ENCODE results near the gene CAPN2. TPM values are rescaled to one million over a fixed set of nuclear protein-coding genes. Genes with fewer than 3 reads are reported as not detected.

Gene CAPN2
- total RNA-seq, 4 donors from 2014 or later = 193 to 505 (median 387) TPM

DNA sequence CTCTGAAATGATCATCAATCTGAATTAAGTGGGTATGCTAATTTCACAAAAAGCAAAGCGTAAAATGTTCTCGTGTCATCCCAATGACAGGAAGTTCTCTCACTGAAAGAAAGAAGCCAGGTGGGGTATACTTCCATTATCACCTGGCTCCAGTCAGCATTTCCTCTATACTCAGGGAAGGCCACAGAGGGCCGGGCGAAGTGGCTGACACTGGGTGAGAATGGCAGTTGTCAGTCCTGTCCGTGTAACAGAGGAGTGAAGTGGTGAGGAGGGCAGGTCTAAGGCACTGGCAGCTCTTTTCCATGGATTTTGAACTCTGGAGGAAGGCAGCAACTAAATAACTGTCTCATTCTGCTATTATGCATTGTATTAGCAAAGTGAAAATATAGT lies 60.4 kb downstream of the CAPN2 start:
- in situ Hi-C loops (cut with MboI; ENCODE audit: low pct_ligation_motif_present in 1 of 4, low pct_unique_long_range_greater_than_20kb in 1 of 4, low sequenced_read_pairs in 3 of 4) (no loop called here), intact Hi-C loops (cut with DNase I; ENCODE audit: low total_unique reads) (no loop called here)
- 83 to 94% methylated on average over 5 of the region's 5 CpGs for WGBS, 2 donors (ENCODE audit: low coverage in 1 of 2)
- Histone ChIP-seq H3K4me1 (peaks cover 0 to 17% (median 9%) of the 10 kb centered on the region in 4 donors), H3K36me3 (peaks cover 0 to 64% (median 26%) of the 10 kb centered on the region in 4 donors), H3K9me3 (no peaks in the 10 kb centered on the region), H3K27ac (peak overlapping the region in 3 of 4 donors; percentile 41 to 72 (median 51)), H3K27me3 (no peaks in the 10 kb centered on the region), H3K4me3 (no peak overlapping the region)
- no peak for TF ChIP-seq POLR2AphosphoS5 (IDR thresholded peaks at IDR 0.05)
- no peak for TF ChIP-seq POLR2A (IDR thresholded peaks at IDR 0.05)
- TF ChIP-seq EP300 (IDR thresholded peaks at IDR 0.05; ENCODE audit: low read depth) = no peak
- TF ChIP-seq, protein P1, sequence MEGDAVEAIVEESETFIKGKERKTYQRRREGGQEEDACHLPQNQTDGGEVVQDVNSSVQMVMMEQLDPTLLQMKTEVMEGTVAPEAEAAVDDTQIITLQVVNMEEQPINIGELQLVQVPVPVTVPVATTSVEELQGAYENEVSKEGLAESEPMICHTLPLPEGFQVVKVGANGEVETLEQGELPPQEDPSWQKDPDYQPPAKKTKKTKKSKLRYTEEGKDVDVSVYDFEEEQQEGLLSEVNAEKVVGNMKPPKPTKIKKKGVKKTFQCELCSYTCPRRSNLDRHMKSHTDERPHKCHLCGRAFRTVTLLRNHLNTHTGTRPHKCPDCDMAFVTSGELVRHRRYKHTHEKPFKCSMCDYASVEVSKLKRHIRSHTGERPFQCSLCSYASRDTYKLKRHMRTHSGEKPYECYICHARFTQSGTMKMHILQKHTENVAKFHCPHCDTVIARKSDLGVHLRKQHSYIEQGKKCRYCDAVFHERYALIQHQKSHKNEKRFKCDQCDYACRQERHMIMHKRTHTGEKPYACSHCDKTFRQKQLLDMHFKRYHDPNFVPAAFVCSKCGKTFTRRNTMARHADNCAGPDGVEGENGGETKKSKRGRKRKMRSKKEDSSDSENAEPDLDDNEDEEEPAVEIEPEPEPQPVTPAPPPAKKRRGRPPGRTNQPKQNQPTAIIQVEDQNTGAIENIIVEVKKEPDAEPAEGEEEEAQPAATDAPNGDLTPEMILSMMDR (IDR thresholded peaks at IDR 0.05) = no peak
- DNase-seq = no peak

DNA sequence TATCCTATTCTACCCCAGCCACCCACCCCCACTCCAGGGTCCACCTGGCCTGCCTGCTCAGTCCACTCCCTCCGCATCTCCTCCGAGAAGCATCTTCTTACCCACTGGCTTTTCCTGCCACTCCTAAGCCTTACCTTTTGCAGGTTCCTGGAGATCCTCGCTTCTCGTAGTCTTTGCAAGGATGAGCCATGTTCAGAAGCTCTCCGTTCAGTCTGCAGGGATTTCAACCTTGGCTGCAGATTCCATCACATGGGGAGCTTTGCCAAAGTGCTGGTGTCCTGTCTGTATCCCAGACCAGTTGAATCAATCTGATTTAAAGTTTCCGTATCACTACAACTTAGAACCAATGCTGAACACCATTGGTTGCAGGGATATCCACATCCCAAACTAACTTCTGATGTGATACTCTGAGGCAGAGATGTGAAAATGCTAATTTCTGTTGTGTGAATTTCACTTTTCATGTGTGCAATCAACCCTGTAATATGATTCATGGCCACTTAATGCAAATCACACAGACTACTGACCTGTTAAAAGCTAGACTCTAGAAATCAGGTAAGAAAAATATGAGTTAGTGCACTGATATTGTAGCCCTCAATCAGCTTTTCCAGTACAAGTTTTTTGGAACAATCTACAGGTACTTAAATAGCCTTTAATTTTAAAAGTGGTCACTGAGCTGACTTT lies 61.9 kb downstream of the CAPN2 start:
- TF ChIP-seq, protein P1 (IDR thresholded peaks at IDR 0.05) = no peak
- no peak for TF ChIP-seq EP300 (IDR thresholded peaks at IDR 0.05; ENCODE audit: low read depth)
- no peak for TF ChIP-seq POLR2AphosphoS5 (IDR thresholded peaks at IDR 0.05)
- TF ChIP-seq POLR2A (IDR thresholded peaks at IDR 0.05) = no peak
- no peaks in the 10 kb centered on the region for H3K9me3 ChIP-seq
- no peaks in the 10 kb centered on the region for H3K27me3 ChIP-seq
- in situ Hi-C loops (cut with MboI; ENCODE audit: low pct_ligation_motif_present in 1 of 4, low pct_unique_long_range_greater_than_20kb in 1 of 4, low sequenced_read_pairs in 3 of 4) (no loop called here), intact Hi-C loops (cut with DNase I; ENCODE audit: low total_unique reads) (no loop called here)
- peak overlapping the region in 1 of 4 donors; percentile 55 for H3K27ac ChIP-seq
- 91% methylated on average over 6 of the region's 6 CpGs; no CpG with 5 or more reads in 1 of the 2 donors for WGBS, 2 donors (ENCODE audit: low coverage in 1 of 2)
- H3K4me1 ChIP-seq = peaks cover 0 to 17% (median 9%) of the 10 kb centered on the region in 4 donors
- DNase-seq = no peak
- H3K36me3 ChIP-seq = peaks cover 0 to 74% (median 25%) of the 10 kb centered on the region in 4 donors
- H3K4me3 ChIP-seq = no peak overlapping the region

DNA sequence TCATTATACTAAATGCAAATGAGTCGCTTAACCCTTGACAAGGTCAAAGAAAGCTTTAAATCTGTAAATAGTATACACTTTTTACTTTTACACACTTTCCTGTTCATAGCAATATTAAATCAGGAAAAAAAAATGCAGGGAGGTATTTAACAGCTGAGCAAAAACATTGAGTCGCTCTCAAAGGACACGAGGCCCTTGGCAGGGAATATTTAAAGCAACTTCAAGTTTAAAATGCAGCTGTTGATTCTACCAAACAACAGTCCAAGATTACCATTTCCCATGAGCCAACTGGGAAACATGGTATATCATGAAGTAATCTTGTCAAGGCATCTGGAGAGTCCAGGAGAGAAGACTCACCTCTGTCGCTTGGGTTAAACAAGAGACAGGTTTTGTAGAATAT lies 62.7 kb downstream of the CAPN2 start:
- in situ Hi-C loops (cut with MboI; ENCODE audit: low pct_ligation_motif_present in 1 of 4, low pct_unique_long_range_greater_than_20kb in 1 of 4, low sequenced_read_pairs in 3 of 4) = no loop called here
- Histone ChIP-seq H3K4me3 (no peak overlapping the region), H3K9me3 (no peaks in the 10 kb centered on the region), H3K27me3 (no peaks in the 10 kb centered on the region), H3K4me1 (peaks cover 0 to 17% (median 9%) of the 10 kb centered on the region in 4 donors), H3K27ac (peak overlapping the region in 1 of 4 donors; percentile 55), H3K36me3 (peaks cover 0 to 74% (median 21%) of the 10 kb centered on the region in 4 donors)
- no peak for DNase-seq
- no peak for TF ChIP-seq EP300 (IDR thresholded peaks at IDR 0.05; ENCODE audit: low read depth)
- no peak for TF ChIP-seq POLR2AphosphoS5 (IDR thresholded peaks at IDR 0.05)
- no peak for TF ChIP-seq POLR2A (IDR thresholded peaks at IDR 0.05)
- TF ChIP-seq, protein P1 (IDR thresholded peaks at IDR 0.05) = no peak
- intact Hi-C loops (cut with DNase I; ENCODE audit: low total_unique reads) = no loop called here
- WGBS, 2 donors (ENCODE audit: low coverage in 1 of 2) = 43 to 57% methylated on average over 3 to 4 of the region's 4 CpGs

DNA sequence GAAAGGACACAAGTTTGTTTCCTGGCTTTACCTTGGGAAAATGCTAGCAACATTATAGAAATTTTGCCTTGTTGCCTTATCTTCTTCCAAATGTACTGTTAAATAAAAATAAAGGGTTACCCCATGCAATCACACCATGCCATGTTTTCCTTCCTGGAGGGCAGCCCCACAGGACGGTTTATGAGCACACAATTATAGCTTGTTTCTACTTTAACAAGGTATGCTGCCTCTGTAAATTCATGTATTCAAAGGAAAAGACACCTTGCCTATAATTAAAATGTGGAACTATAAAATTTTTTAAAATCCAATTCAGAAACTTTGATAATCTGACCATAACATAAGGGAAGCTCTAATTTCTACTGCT lies 63.4 kb downstream of the CAPN2 start:
- WGBS, 2 donors (ENCODE audit: low coverage in 1 of 2) = 22 to 58% methylated on average over 1 of the region's 1 CpG
- H3K27ac ChIP-seq = peak overlapping the region in 1 of 4 donors; percentile 39
- no peaks in the 10 kb centered on the region for H3K9me3 ChIP-seq
- H3K27me3 ChIP-seq = no peaks in the 10 kb centered on the region
- TF ChIP-seq EP300 (IDR thresholded peaks at IDR 0.05; ENCODE audit: low read depth) (no peak), POLR2AphosphoS5 (IDR thresholded peaks at IDR 0.05) (no peak), POLR2A (IDR thresholded peaks at IDR 0.05) (no peak)
- TF ChIP-seq, protein P1 (IDR thresholded peaks at IDR 0.05) = no peak
- intact Hi-C loops (cut with DNase I; ENCODE audit: low total_unique reads) (no loop called here), in situ Hi-C loops (cut with MboI; ENCODE audit: low pct_ligation_motif_present in 1 of 4, low pct_unique_long_range_greater_than_20kb in 1 of 4, low sequenced_read_pairs in 3 of 4) (no loop called here)
- no peak overlapping the region for H3K4me3 ChIP-seq
- H3K36me3 ChIP-seq = peaks cover 0 to 74% (median 21%) of the 10 kb centered on the region in 4 donors
- H3K4me1 ChIP-seq = peaks cover 0 to 17% (median 9%) of the 10 kb centered on the region in 4 donors
- DNase-seq = no peak
